ENCODE measurements around the gene GCNT2.

GRCh38 chr6:10609038-10609437 lies 87.9 kb downstream of the GCNT2 start:
- TF ChIP-seq ZNF274 (IDR thresholded peaks at IDR 0.05; ENCODE audit: low read depth, low read length) (no peak), SUZ12 (IDR thresholded peaks at IDR 0.05; ENCODE audit: extremely low read depth, insufficient read depth, insufficient read length) (no peak)
